Endothelial cell of umbilical vein (primary cell): ENCODE data around the gene SLC66A2. TPM values are rescaled to one million over a fixed set of nuclear protein-coding genes. Genes with fewer than 3 reads are reported as not detected.

Experiments used
- BruUV-seq: library from RNA; stranded (reverse); fragments of 400-500 nt; replicated peaks from 2 replicates; lab custom pipeline; 2021; lab: Mats Ljungman, UMichigan
- CTCF ChIA-PET: fragments of 300-600, 350-600 bp; sonication (Branson Sonifier 250); formaldehyde crosslinking; loops from one replicate; lab custom pipeline; 2021; ENCODE audit warnings: antibody characterized with exemption, inconsistent platforms; lab: Charles Lee
- POLR2A ChIA-PET: fragments of 300-600, 350-600 bp; sonication (Branson Sonifier 250); formaldehyde crosslinking; loops from one replicate; lab custom pipeline; 2021; ENCODE audit warnings: antibody characterized with exemption, inconsistent platforms; lab: Charles Lee
- DNase-seq: peaks from one replicate; pipeline ENCODE4 v3.0.0-alpha.2; 2011; ENCODE audit warnings: low read depth, low spot score
- FAIRE-seq: peaks from 2 replicates; lab custom pipeline; 2011; peaks lifted over from hg19 to GRCh38; lab: Jason Lieb, UNC
- H2AFZ ChIP-seq: 2 replicates; pipeline ENCODE4 v1.6.0; 2012; ENCODE audit warnings: low read depth, low read length, control low read depth, inconsistent platforms
- H3K27ac ChIP-seq: 2 replicates; pipeline ENCODE4 v1.5.1; 2011; ENCODE audit warnings: low read depth, mild to moderate bottlenecking, control low read depth, low read length, moderate library complexity; ENCODE audit not compliant: insufficient read depth
- H3K27me3 ChIP-seq, 2 experiments: 2 replicates each; pipeline versions ENCODE4 v1.6.0 to v1.6.1; 2011; ENCODE audit warnings: low read length in 2 of 2, mixed read lengths in 1 of 2; ENCODE audit not compliant: control insufficient read depth in 2 of 2, insufficient read depth in 2 of 2
- H3K36me3 ChIP-seq, 2 experiments: 2 replicates in 1 of 2; 3 replicates in 1 of 2; pipeline ENCODE4 v1.5.1; 2011; ENCODE audit warnings: low read length in 2 of 2, mild to moderate bottlenecking in 1 of 2, moderate library complexity in 1 of 2; ENCODE audit not compliant: control insufficient read depth in 2 of 2, insufficient read depth in 2 of 2; ENCODE audit errors: extremely low read depth in 1 of 2
- H3K4me1 ChIP-seq: 3 replicates; pipeline ENCODE4 v1.5.1; 2011; ENCODE audit warnings: mild to moderate bottlenecking, low read length; ENCODE audit not compliant: control insufficient read depth, insufficient read depth; ENCODE audit errors: extremely low read depth
- H3K4me2 ChIP-seq: 2 replicates; pipeline ENCODE4 v1.6.1; 2011; ENCODE audit warnings: low read length, control low read depth, mixed read lengths; ENCODE audit not compliant: insufficient read depth
- H3K4me3 ChIP-seq, 3 experiments: fragments of 200-600 bp in 1 of 3; sonication (generic), shearing (Covaris generic) in 1 of 3; replicated peaks in 1 of 3; 2 replicates each; pipeline ENCODE4 v1.5.1; 2011 to 2016; ENCODE audit warnings: control low read depth in 3 of 3, low read length in 3 of 3, mild to moderate bottlenecking in 2 of 3, inconsistent platforms in 1 of 3, low read depth in 1 of 3, moderate library complexity in 1 of 3; ENCODE audit not compliant: insufficient read depth in 1 of 3
- H3K79me2 ChIP-seq: 2 replicates; pipeline ENCODE4 v1.6.0; 2012; ENCODE audit warnings: low read length, inconsistent platforms; ENCODE audit not compliant: control insufficient read depth, insufficient read depth
- H3K9ac ChIP-seq: replicated peaks from 2 replicates; pipeline ENCODE3; 2011; ENCODE audit warnings: low read length, control low read depth; ENCODE audit not compliant: insufficient read depth; ENCODE audit errors: extremely low read depth
- H3K9me1 ChIP-seq: replicated peaks from 3 replicates; pipeline ENCODE4 v1.6.0; 2011; ENCODE audit warnings: mild to moderate bottlenecking, low read length; ENCODE audit not compliant: control insufficient read depth, insufficient read depth; ENCODE audit errors: extremely low read depth
- H3K9me3 ChIP-seq: replicated peaks from 2 replicates; pipeline ENCODE4 v1.5.1; 2012; ENCODE audit warnings: low read length, inconsistent platforms; ENCODE audit not compliant: control insufficient read depth, insufficient read depth
- H4K20me1 ChIP-seq: replicated peaks from 2 replicates; pipeline ENCODE3; 2011; ENCODE audit warnings: mild to moderate bottlenecking, low read length; ENCODE audit not compliant: control insufficient read depth, insufficient read depth; ENCODE audit errors: extremely low read depth
- EZH2 ChIP-seq: IDR thresholded peaks from 2 replicates; pipeline ENCODE4 v1.6.1; 2012; ENCODE audit warnings: borderline replicate concordance, low read depth, mild to moderate bottlenecking, moderate library complexity, low read length, inconsistent platforms; ENCODE audit not compliant: severe bottlenecking
- FOS ChIP-seq: IDR thresholded peaks from 2 replicates; pipeline ENCODE4 v1.6.1; 2011; ENCODE audit warnings: mild to moderate bottlenecking, low read length, moderate library complexity, borderline replicate concordance; ENCODE audit not compliant: insufficient read depth
- GATA2 ChIP-seq: IDR thresholded peaks from 2 replicates; pipeline ENCODE4 v1.7.0; 2011; ENCODE audit warnings: low read depth, mild to moderate bottlenecking, moderate library complexity, mixed read lengths, low read length; ENCODE audit not compliant: insufficient read length, insufficient read depth
- JUN ChIP-seq: IDR thresholded peaks from 2 replicates; pipeline ENCODE4 v1.6.1; 2011; ENCODE audit warnings: borderline replicate concordance, low read depth; ENCODE audit not compliant: insufficient read length, insufficient read depth
- MYC ChIP-seq: IDR thresholded peaks from one replicate; pipeline ENCODE4 v1.6.1; 2011; ENCODE audit warnings: mild to moderate bottlenecking, low read depth, low read length
- POLR2A ChIP-seq: IDR thresholded peaks from 2 replicates; pipeline ENCODE4 v1.6.1; 2012; ENCODE audit warnings: low read depth, mild to moderate bottlenecking, control low read depth, low read length
- POLR2AphosphoS5 ChIP-seq: IDR thresholded peaks from 2 replicates; pipeline ENCODE4 v1.6.1; 2012; ENCODE audit warnings: low read depth, mild to moderate bottlenecking, control low read depth, low read length, moderate library complexity; ENCODE audit not compliant: insufficient read depth
- dilution Hi-C: fragments of 300-500 bp; cut with MboI; formaldehyde crosslinking; loops from one replicate; pipeline ENCODE4 v1.15.0; 2019; ENCODE audit warnings: low sequenced_read_pairs; ENCODE audit not compliant: extremely low pct_ligation_motif_present
- intact Hi-C: fragments of 100-400 bp; cut with micrococcal nuclease; formaldehyde crosslinking; loops from one replicate; pipeline ENCODE4 v1.10.0; 2022
- polyA plus RNA-seq, 4 experiments: library from polyadenylated mRNA; depleted of rRNA in 3 of 4; stranded (reverse) in 3 of 4; unstranded in 1 of 4; fragments of >200 nt; gene quantifications; 2 replicates each; pipeline versions ENCODE4 v1.2.1 to v1.2.3, GENCODE V29; 2011 to 2012; ENCODE audit warnings: missing spikeins in 1 of 4
- total RNA-seq: library from RNA; stranded (reverse); gene quantifications from 2 replicates; pipeline ENCODE4 v1.2.3, GENCODE V29; 2021
- TF ChIP-seq, protein P1 (sequence below): IDR thresholded peaks from 2 replicates; pipeline ENCODE4 v1.6.1; 2011; ENCODE audit not compliant: insufficient read depth, insufficient read length
- TF ChIP-seq, protein P2 (sequence below), 2 donors: IDR thresholded peaks; 1 replicate in 1 of 2; 2 replicates in 1 of 2; pipeline ENCODE4 v1.5.1; 2011; ENCODE audit warnings: low read length in 2 of 2, mild to moderate bottlenecking in 2 of 2, moderate library complexity in 2 of 2, control low read depth in 1 of 2, inconsistent platforms in 1 of 2, low read depth in 1 of 2; ENCODE audit not compliant: insufficient read depth in 1 of 2; ENCODE audit errors: extremely low read depth in 1 of 2

SLC66A2 gene
- total and polyA plus RNA-seq, 2 donors (not counting 3 experiments of a cell fraction or from before 2014, with no cell fraction given), result 32.5 to 37.1 TPM

DNA sequence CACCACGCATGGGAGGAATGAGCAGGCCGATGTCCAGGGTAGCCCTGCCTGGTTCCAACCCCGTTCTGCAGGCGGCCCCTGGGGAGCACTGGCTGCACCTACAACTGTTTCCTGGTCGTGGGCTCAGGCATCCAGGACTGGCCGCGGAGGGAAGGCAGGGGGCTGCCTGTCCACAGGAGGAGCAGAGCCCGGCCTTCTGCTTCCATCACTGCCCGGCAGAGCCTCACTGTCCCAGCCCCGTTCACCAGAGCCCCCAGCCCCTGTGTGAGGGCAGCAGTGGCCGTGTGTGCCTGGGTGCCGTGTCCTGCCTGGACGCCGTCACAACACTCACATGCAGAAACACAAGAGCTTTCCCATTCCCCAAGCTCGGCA, 97.5 kb downstream of the SLC66A2 start:
- dilution Hi-C loops (no loop called here), intact Hi-C loops (no loop called here)
- ChIA-PET POLR2A (no interaction called here), CTCF (no interaction called here)
- no peaks in the 10 kb centered on the region for H3K36me3 ChIP-seq
- no peaks in the 10 kb centered on the region for H3K79me2 ChIP-seq
- no peak for TF ChIP-seq GATA2
- TF ChIP-seq POLR2A, result no peak
- TF ChIP-seq POLR2AphosphoS5, result no peak
- TF ChIP-seq, protein P1, sequence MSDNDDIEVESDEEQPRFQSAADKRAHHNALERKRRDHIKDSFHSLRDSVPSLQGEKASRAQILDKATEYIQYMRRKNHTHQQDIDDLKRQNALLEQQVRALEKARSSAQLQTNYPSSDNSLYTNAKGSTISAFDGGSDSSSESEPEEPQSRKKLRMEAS, result no peak
- no peak for TF ChIP-seq MYC
- no peak for TF ChIP-seq EZH2
- no peak for TF ChIP-seq JUN
- TF ChIP-seq FOS, result no peak
- TF ChIP-seq, protein P2, sequence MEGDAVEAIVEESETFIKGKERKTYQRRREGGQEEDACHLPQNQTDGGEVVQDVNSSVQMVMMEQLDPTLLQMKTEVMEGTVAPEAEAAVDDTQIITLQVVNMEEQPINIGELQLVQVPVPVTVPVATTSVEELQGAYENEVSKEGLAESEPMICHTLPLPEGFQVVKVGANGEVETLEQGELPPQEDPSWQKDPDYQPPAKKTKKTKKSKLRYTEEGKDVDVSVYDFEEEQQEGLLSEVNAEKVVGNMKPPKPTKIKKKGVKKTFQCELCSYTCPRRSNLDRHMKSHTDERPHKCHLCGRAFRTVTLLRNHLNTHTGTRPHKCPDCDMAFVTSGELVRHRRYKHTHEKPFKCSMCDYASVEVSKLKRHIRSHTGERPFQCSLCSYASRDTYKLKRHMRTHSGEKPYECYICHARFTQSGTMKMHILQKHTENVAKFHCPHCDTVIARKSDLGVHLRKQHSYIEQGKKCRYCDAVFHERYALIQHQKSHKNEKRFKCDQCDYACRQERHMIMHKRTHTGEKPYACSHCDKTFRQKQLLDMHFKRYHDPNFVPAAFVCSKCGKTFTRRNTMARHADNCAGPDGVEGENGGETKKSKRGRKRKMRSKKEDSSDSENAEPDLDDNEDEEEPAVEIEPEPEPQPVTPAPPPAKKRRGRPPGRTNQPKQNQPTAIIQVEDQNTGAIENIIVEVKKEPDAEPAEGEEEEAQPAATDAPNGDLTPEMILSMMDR (IDR thresholded peaks at IDR 0.05; ENCODE audit: extremely low read depth in 1 of 2, insufficient read depth in 1 of 2, low read depth in 1 of 2, low read length in 2 of 2), result no peak
- no peaks in the 10 kb centered on the region for H3K4me1 ChIP-seq
- H3K9me3 ChIP-seq, result no peaks in the 10 kb centered on the region
- no peaks in the 10 kb centered on the region for H3K27me3 ChIP-seq
- DNase-seq (no peak), FAIRE-seq (no peak)
- no peak overlapping the region for H3K4me2 ChIP-seq
- no TSS peak for BruUV-seq
- H3K9me1 ChIP-seq, result no peaks in the 10 kb centered on the region
- no peaks in the 10 kb centered on the region for H4K20me1 ChIP-seq
- H2AFZ ChIP-seq, result no peak overlapping the region
- no peak overlapping the region for H3K27ac ChIP-seq
- no peak overlapping the region for H3K9ac ChIP-seq
- H3K4me3 ChIP-seq, result no peak overlapping the region
